Activated gamma-delta T cell treated with anti-CD3 and anti-CD28 coated beads, Interleukin-2, amount 50 U/mL, for 16 hours (primary cell): Measurements from ENCODE around the gene SPRED2.

ENCODE experiments used
- DNase-seq: peaks from one replicate; pipeline ENCODE4 v3.0.0-alpha.2; 2020; ENCODE audit warnings: low read depth

Gene SPRED2

DNA sequence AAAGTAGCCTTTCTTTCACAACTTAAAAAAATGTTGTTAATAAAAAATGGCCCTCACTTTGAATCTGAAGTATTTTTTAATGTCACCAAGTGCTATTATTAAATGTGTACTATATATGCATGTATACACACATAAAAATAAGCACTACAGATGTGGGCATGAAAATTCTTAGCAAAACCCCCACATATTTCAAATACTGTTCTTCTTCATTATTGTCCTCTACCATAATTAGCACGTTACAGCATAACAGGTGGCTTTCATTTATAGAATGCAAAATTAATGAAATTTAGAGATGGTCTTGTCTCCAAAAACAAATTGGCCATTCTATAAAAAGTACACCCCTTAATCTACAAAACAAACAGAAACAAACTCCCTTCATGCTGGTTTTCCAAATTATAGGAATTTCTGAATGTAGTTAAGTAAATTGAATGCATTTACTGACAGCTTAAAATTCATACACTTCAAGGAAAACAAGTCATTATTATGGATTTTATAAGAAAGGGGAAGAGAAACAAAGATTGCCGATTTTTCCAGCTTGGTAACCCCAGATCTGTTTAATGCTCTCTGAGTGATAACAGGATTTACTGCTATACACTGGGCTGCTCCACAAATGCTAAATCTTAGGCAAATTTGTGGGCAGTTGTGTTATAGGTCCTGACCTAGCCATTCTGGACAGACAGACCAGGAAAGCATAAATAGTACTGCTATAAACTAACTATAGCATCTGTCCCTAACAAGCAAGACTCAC is 67.2 kb downstream of the SPRED2 start:
- no peak for DNase-seq

DNA sequence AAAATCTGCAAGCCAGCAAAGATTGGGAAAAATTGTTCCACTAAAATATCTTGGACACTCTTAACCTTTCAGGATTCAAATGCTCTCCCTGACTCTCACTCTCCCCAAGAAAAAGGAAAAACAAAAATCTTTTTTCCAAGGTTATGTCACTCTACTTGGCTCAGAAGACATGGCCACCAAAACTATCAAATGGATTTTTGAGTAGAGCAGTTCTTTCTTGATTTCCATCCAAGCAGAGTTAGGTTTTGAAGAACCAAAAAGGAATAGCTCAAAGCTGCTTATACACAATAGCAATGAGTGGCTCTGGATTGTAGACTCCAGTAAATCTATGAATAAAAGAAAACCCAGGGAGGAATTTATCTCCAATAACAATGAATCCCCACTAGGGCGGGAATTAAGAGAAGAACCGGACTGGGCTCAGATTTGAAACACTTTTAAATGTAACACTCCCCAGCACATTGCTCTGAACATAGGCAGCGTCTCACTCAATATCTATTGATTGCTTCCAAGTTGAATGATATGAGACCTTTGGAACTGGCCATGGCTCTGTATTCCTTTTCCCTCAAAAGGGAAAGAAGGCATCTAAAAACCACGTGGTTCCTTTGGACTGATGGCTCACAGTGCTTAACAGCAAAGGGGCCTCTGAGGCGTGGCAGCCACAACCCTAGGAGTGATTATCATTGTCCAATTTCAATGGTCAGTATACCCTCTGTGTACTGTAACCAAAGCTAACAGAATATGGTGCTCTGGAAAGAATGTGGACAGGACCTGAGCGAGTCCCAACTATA is 68.3 kb downstream of the SPRED2 start:
- no peak for DNase-seq

DNA sequence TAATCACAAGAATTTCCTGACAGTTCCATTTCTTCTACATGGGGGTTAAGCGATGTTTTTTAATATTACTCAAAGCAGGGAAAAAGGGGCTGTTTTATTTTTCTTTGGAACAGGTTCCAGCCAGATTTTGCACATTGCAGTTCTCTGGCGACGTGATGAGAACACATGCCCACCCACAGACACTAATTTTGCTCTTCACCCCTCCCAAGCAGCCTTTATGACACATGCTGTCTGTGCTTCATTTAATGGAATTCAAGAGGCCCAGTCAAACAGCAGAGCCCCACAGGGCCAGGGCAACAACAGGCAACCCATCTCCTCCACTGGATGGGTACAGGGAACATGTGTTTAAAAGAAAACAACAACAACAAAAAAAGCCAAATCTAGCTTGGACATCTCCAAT is 70.8 kb downstream of the SPRED2 start:
- no peak for DNase-seq

DNA sequence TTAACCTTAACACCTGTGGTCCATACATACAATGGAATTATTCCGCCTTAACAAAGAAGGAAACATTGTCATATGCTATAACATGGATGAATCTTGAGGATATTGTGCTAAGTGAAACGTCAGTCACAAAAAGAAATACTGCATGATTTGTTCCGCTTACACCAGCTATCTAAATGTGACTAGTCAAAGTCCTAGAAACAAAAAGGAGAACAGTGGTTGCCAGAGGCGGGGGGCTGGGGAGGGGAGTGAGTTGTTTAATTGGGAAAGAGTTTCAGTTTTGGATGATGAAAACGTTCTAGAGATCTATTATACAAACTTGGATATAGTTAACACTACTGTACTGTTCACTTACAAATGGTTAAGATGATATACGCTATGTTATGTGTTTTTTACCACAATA is 72.0 kb downstream of the SPRED2 start:
- no peak for DNase-seq

DNA sequence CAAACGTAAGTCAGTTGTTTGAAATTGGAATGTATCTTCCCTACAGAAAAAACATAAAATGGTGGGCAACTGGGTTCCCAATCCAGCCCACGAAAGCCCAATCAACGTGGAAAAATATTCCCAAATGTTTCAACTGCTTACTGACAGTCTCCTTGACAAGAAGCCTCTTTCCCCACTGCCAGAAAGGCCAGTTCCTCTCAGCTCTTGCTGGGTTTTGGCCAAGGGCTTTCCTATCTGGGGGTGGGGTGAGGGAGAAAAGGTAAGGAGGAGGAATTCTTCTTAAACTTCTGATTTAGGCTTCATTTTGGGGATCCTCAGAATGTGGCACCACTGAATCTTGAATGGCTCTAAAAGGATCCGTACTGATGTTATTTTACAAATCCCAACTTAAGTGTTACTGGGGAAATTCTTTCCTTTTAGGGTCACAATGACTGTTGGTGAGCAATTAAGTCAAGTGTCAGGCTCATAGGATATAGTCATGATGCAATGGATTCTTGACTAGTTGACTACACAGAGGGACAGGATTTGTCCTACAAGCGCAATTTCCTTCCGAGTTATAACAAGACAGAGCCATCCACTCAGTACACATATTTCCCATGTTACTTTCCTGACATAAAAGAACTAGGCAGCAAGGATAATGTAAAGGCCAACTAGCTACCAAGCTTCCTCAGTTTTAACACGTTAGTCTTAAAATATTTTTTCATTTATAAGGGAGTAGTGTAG is 73.6 kb downstream of the SPRED2 start:
- DNase-seq, result no peak

DNA sequence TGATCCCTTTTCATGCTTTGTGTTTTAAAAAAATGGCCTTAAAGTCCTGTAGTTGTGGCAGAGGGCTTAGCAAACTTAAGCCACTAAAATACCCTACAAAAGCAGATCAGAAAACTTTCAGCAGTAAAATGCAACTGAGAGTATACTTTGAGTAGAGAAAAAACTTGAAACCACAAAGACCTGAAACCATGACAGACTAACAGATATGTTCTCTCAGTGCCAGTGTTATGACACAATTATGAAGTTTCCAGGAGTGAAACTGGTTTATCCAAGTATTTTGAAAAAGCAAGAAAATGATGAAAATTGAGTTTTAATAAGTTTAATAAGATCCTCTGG is 74.5 kb downstream of the SPRED2 start:
- no peak for DNase-seq

DNA sequence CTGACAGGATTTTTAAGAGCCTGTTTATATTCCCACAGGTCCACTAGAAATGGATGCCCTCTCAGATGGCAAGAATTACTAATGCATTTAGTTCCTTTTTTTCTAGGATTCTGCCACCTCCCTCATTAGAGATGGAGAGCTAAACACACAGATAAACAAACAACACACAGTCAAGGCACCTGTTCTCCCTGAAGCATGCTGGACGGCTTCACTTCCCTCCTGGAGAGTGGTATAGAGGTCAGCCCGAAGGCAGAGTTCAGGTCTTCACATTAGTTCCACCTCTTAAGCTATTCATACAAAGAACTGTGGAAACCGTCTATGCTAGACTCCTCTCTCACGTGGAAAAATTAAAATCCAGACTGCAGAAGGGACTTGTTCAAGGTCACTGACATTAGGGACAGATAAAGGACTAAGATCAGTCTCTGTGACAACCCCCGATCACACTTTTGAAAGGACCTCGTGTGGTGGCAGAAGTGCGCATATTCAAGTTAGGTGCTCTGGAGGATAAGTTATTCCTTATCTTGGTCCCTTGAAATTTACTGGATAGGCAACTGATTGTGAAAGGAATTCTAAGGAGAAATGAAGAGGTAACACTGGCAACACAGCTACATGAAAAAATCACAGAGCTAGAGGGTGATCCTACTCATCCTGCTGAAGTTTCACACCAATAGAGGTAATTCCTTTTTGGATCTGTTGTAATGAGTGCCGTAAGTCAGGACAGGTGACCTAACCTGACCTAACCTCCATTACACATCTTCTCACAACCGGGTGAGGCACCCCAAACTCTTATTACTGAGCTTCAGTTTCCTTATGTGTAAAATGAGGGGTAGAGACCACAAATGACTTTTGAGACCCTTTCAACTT is 75.1 kb downstream of the SPRED2 start:
- no peak for DNase-seq

DNA sequence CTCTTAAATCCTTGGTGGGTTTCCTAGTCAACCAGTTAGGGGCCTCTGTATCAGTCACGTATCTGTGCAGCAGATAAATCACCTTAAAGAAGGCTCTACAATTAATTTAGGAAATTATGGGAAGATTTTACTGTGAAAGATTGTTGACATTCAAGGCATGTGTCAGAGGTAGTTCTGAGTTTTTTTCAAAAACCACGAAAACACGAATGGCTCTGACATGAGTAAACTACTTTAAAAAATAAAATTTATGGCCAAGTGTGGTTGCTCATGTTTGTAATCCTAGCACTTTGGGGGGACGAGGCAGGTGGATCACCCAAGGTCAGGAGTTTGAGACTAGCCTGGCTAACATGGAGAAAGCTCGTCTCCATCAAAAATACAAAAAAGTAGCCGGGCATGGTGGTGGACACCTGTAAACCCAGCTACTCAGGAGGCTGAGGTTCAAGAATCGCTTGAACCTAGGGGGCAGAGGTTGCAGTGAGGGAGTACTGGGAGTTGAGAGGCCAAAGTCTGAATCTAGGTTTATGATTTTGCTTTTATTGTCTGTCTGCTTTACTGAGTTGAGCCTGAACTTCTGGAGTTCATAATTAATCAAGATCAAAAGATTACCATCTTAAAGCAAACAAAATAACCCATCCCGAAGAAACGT is 77.1 kb downstream of the SPRED2 start:
- DNase-seq, result no peak

DNA sequence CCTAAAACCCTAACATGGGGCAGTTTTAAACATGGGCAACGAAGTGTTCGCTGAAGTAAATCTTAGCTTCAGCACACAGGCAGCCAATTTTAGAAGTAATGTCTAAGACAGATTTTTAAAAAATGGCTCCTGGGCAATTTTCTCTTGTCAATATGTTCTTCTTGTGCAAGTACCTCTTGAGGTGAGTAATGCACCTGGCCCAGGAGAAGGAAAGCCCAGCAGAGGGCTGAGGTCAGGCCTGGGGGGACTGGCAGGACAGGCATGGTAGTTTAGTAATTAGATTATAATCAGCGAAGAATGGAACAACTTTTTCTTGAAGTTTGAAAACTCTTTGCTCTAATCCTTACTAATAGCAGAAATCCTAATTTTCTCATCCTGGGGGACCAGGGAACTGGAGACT is 77.6 kb downstream of the SPRED2 start:
- DNase-seq, result no peak

DNA sequence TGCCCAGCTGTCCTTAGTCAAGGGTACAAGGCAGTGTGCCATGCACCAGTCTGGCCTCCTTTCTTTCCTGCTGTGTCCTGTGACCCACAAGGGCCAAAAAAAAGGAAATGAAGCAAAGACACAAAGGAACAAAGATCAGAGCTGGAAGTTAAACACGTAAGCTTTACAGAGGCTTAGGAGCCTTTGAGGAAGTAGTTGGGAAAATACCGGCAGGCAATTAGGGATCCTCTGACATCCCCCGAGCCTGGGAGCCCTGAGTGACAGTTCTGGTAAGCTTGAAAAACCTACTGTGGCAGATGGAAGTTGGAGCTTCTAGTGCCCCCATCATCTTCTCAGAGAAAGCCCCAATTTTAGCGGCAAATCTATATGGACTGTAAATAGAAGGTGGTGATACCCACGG is 78.5 kb downstream of the SPRED2 start:
- DNase-seq, result no peak

DNA sequence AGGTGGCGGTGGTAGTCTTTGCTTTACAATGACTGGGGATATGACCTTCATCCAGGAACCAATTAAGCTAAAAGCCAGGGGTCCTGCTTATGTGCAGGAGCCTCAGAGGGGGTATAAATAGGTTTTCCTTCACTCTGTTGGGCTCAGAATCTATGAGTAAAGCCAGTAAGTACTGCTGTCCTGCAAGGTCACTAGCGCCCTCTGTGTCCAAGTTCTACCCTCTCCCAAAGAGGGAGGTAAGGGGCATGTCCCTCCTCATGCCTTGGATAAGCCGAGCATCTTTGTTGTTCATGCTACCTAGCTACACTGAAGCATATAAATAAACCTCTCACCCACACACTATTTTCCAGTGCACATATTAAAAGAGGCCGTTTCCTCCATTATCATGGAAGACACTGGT is 79.4 kb downstream of the SPRED2 start:
- no peak for DNase-seq

DNA sequence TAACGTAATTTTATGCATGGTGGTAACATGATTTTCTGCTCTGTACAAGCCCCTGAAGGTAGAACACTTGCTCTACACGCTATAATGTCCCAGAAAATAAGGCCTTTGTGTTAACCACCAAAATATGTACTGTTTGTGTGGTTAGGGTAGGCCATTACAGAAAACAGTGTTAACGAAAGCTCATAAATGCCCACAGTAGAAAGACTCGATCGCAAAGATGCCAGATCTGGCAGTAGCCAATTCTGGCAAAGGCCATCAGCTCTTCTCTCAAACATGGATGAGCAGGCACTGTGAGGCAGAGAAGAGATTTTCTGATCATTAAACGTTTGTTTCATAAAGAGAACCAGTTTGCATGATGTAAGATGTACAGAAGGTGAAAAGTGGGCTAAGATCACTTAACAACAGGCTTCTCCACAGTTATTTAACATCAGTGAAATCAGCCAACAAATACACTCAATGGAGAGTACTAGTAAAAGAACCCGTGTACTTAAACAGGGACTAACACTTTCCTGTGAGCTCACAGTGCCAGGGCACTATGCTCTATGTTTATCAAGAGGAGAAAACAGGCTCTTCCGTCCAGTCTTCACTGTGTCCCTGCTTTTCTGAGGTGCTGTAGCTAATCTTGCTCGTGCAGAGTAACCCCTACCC is 80.3 kb downstream of the SPRED2 start:
- DNase-seq, result no peak

DNA sequence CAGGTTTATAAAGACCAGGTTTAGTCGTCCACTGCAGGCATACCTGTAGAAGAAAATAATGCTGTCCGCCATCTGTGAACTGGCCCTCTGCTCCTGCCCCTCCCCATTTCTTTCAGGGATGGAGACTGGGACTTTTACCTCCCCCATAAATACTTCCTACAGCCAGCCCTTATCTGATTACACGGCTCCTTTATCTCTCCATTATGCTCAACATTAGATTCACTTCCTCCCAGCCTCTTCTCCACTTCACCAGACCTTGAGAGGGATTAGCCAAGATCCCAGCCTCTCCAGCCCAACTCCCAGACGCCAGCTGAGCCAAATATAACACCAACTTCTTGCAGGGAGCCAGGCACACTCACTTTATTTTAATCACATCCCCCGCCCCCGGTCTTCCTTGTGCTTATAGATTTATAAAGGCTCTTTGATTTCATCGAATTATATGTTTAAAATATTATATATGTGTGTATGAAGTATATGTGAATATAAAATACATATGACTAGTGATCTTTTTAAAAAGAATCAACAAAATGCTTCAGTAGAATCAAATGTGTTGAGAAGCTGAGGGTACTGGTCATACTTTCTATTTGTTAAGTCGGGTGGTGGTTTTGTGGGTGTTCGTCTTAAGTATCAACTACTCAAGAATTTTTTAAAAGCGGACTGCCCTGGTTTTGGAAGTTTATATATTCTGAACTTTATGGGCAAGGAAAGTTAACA is 81.0 kb downstream of the SPRED2 start:
- no peak for DNase-seq

DNA sequence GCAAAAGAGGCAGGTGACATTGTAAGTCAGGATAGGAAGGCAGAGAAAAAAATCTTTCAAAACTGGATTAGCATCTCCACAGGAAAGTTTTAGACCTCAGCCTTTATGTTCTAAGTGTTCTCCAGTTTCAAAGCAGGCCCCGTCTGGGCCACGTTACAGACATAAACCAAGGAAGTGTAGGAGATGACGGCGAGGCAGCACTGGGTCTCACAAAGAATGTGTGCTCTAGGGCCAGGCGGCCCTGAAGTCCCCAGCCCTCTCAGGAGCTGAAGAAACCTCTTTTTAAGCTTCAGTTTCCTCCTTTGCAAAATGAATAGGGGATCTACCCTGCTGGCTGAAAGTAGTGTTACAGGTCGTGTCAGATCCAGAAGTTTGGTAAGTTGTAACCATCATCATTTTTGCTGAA is 81.7 kb downstream of the SPRED2 start:
- no peak for DNase-seq

DNA sequence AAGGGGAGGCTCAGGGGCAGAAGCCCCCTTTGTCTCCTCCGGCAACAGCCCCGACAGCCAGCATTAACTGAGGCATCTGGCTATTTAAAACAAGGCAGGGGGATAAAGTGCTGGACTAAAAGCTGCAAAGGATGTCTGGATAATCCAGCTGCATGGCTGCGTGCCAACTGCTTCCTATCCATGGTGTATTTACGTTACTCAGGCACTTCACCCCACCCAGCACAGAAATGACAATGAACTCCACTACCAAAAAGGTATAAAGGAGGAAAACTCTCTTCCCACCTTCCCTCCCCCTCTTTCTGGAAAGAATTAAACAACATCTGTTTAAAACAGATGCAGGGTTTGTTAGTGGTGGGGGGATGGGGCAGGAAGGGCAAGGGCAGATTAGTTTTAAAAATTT is 82.5 kb downstream of the SPRED2 start:
- DNase-seq, result no peak

DNA sequence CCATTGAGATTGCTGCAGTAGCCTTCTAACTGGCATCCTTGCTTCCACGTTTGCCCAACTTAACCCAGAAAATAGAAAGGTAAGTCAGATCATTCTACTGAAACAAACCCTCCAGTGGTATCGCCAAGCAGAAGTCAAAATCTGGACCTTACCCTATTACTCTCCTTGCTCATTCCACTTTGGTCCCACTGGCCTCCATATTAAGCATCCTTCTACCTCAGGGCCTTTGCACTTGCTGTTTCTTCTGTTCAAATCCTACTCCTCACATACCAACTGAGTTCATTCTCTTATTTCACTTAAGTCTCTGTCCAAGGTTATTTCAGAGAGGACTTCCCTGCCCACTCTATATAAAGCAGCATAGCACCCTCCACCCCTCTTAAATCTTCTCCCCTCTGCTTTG is 84.5 kb downstream of the SPRED2 start:
- no peak for DNase-seq

DNA sequence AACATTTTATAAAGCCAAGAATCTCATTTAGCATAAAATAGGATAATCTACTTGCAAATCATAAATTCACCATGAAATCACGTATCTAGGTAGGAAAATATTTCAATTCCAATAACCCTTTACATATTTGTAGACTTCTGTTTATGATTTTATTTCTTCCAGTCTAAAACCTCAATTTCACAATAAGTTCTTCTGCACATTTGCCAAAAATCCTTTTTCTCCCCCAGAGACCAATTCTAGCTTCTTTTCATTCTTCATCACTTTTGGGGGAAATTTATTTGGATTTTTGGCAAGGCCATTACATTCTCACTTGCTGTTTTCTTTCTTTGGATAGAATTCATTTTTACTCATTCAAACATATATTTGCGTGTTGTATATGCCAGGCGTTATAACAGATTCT is 86.8 kb downstream of the SPRED2 start:
- no peak for DNase-seq

DNA sequence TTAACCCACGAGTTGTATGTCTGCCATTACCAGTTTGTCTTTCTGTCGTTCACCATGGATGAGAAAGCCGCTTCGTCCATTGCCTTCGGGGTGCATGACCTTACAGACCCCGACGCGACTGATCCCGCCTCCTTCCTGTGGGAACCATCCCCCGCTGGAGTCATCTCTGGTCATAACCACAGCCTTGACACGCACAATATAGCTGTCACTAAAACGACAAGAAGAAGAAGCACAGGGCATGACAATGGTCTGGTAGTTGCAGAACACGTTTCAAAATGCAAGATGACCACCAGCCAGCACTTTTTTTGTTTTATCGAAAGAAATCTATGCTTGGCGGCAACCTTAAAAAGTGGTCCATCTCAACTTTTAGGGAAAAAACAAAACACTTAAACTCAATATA is 87.7 kb downstream of the SPRED2 start:
- DNase-seq, result no peak

DNA sequence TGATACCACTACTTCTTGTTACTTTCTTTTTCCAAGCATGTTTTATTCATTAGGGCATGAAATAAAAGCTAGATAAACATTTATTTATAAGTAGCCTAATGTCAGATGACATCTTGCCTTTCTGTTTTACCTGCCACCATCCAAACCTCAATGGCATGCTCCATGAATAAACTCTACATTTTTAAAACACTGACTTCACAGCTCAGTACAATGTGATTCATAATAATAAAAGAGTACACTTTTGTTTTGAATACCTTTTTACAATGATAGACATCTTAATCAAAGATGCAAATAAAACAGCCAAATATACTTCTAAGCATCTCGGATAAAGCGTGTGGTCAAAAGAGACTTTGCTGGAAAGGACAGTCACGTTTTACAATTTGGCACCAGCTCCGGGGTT is 88.2 kb downstream of the SPRED2 start:
- DNase-seq, result no peak

DNA sequence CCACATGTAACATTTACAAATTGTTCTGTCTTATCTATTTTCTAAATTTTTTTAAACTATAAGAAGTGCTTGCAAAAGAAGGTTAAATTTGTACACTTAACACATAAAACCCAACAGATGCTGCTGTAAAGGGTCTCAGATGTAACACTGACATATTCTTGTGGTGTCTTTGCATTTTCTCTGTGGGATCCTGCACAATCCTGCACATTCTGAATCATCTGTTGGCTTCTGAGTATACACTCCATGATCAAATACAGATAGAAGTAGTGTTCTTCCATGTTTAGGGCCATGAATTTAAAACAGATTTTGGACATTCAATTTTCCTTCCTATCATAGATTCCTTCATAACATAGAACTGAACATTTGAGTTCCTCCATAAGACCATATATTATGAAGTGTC is 89.0 kb downstream of the SPRED2 start:
- DNase-seq, result no peak
